ENCODE data around the gene BRPF1. TPM values are rescaled to one million over a fixed set of nuclear protein-coding genes. Genes with fewer than 3 reads are reported as not detected.
"Not testable (repeated sequence)": the region's sequence is repeated elsewhere in the genome, so short reads cannot be mapped to it uniquely, and the experiment has no call there.

Gene BRPF1
- total RNA-seq, 1 experiment from 2014 or later = 20.4 TPM

- BruUV-seq (replicated peaks) = no TSS peak
- H3K36me3 Mint-ChIP-seq (ENCODE audit: insufficient read depth, unreplicated experiment) = peaks cover 27% of the 10 kb centered on the region
- no peaks in the 10 kb centered on the region for H3K27me3 Mint-ChIP-seq (ENCODE audit: unreplicated experiment)
- CTCF ChIA-PET = no interaction called here
- intact Hi-C loops (cut with micrococcal nuclease; ENCODE audit: unreplicated experiment) = no loop called here
- peaks cover 20% of the 10 kb centered on the region for H3K4me1 Mint-ChIP-seq (ENCODE audit: low read depth, unreplicated experiment)
- peak; percentile 29 for DNase-seq
- H3K27ac Mint-ChIP-seq (ENCODE audit: unreplicated experiment) = peak overlapping the region; percentile 1
- H3K9me3 Mint-ChIP-seq (ENCODE audit: low read depth, unreplicated experiment) = no peaks in the 10 kb centered on the region
- TF ChIP-seq CTCF (IDR thresholded peaks at IDR 0.05; ENCODE audit: unreplicated experiment) = no peak
- peak overlapping the region; percentile 73 for H3K4me3 Mint-ChIP-seq (ENCODE audit: low read depth, unreplicated experiment)
Observed at GRCh38 chr3:9770276-9770812, 38.8 kb downstream of the BRPF1 start.

- peak overlapping the region; percentile 1 for H3K27ac Mint-ChIP-seq (ENCODE audit: unreplicated experiment)
- peak overlapping the region; percentile 73 for H3K4me3 Mint-ChIP-seq (ENCODE audit: low read depth, unreplicated experiment)
- H3K36me3 Mint-ChIP-seq (ENCODE audit: insufficient read depth, unreplicated experiment) = peaks cover 27% of the 10 kb centered on the region
- peaks cover 20% of the 10 kb centered on the region for H3K4me1 Mint-ChIP-seq (ENCODE audit: low read depth, unreplicated experiment)
- CTCF ChIA-PET; H3K27me3 Mint-ChIP-seq (ENCODE audit: unreplicated experiment); BruUV-seq (replicated peaks); H3K9me3 Mint-ChIP-seq (ENCODE audit: low read depth, unreplicated experiment); DNase-seq; intact Hi-C loops (cut with micrococcal nuclease; ENCODE audit: unreplicated experiment): not testable (repeated sequence)
Observed at GRCh38 chr3:9771007-9771406, 39.5 kb downstream of the BRPF1 start.

- H3K4me1 Mint-ChIP-seq (ENCODE audit: low read depth, unreplicated experiment) = no peaks in the 10 kb centered on the region
- TF ChIP-seq CTCF (IDR thresholded peaks at IDR 0.05; ENCODE audit: unreplicated experiment) = no peak
- H3K4me3 Mint-ChIP-seq (ENCODE audit: low read depth, unreplicated experiment) = no peak overlapping the region
- no peak for DNase-seq
- no TSS peak for BruUV-seq (replicated peaks)
- CTCF ChIA-PET = interaction anchor here (0.7 kb wide), 1 partner anchor 166 kb away, joined by 3 read pairs; no protein-coding TSS in a partner anchor
- no peaks in the 10 kb centered on the region for H3K27me3 Mint-ChIP-seq (ENCODE audit: unreplicated experiment)
- intact Hi-C loops (cut with micrococcal nuclease; ENCODE audit: unreplicated experiment) = no loop called here
- H3K27ac Mint-ChIP-seq (ENCODE audit: unreplicated experiment) = no peak overlapping the region
- H3K36me3 Mint-ChIP-seq (ENCODE audit: insufficient read depth, unreplicated experiment) = peaks cover 9% of the 10 kb centered on the region
- H3K9me3 Mint-ChIP-seq (ENCODE audit: low read depth, unreplicated experiment) = no peaks in the 10 kb centered on the region
Observed at GRCh38 chr3:9776896-9777693, 45.6 kb downstream of the BRPF1 start.

- DNase-seq = no peak
- peaks cover 14% of the 10 kb centered on the region for H3K36me3 Mint-ChIP-seq (ENCODE audit: insufficient read depth, unreplicated experiment)
- TF ChIP-seq CTCF (IDR thresholded peaks at IDR 0.05; ENCODE audit: unreplicated experiment) = no peak
- no peak overlapping the region for H3K27ac Mint-ChIP-seq (ENCODE audit: unreplicated experiment)
- no TSS peak for BruUV-seq (replicated peaks)
- H3K4me1 Mint-ChIP-seq (ENCODE audit: low read depth, unreplicated experiment) = no peaks in the 10 kb centered on the region
- H3K4me3 Mint-ChIP-seq (ENCODE audit: low read depth, unreplicated experiment) = no peak overlapping the region
- no peaks in the 10 kb centered on the region for H3K9me3 Mint-ChIP-seq (ENCODE audit: low read depth, unreplicated experiment)
- H3K27me3 Mint-ChIP-seq (ENCODE audit: unreplicated experiment) = no peaks in the 10 kb centered on the region
- CTCF ChIA-PET = no interaction called here
- intact Hi-C loops (cut with micrococcal nuclease; ENCODE audit: unreplicated experiment) = no loop called here
Observed at GRCh38 chr3:9777694-9778021, 46.1 kb downstream of the BRPF1 start.

All from Calu3 (cell line).